GM23338 (cell line): Measurements from ENCODE around the gene CD47. TPM values are rescaled to one million over a fixed set of nuclear protein-coding genes. Genes with fewer than 3 reads are reported as not detected.

Source experiments
- ATAC-seq: fragments of 200-7000 bp; cut with Tn5 transposase; 3 replicates; pipeline ENCODE4 v1.9.1; 2020
- DNase-seq: peaks from one replicate; pipeline ENCODE4 v3.0.0-alpha.2; 2015; ENCODE audit warnings: low spot score
- H2AFZ ChIP-seq: fragments of 200-600 bp; sonication (generic); 2 replicates; pipeline ENCODE4 v1.8.0; 2016; ENCODE audit warnings: antibody characterized with exemption, mild to moderate bottlenecking, moderate library complexity
- H3F3A ChIP-seq: fragments of 200-600 bp; sonication (generic); replicated peaks from 2 replicates; pipeline ENCODE4 v1.8.0; 2017; ENCODE audit warnings: antibody characterized with exemption, mixed run types, low read depth
- H3K27ac ChIP-seq: fragments of 200-600 bp; sonication (generic); 2 replicates; pipeline ENCODE4 v1.6.1; 2016; ENCODE audit warnings: low read depth
- H3K27me3 ChIP-seq: fragments of 200-600 bp; sonication (generic); 2 replicates; pipeline ENCODE4 v1.8.0; 2016; ENCODE audit warnings: mild to moderate bottlenecking, mixed run types, moderate library complexity; ENCODE audit not compliant: insufficient read depth
- H3K36me3 ChIP-seq: fragments of 200-600 bp; sonication (generic); 2 replicates; pipeline ENCODE4 v1.8.0; 2016; ENCODE audit warnings: mild to moderate bottlenecking; ENCODE audit not compliant: insufficient read depth
- H3K4me1 ChIP-seq: fragments of 200-600 bp; sonication (generic); 2 replicates; pipeline ENCODE4 v1.8.0; 2016; ENCODE audit warnings: mild to moderate bottlenecking, moderate library complexity; ENCODE audit not compliant: insufficient read depth
- H3K4me2 ChIP-seq: fragments of 200-600 bp; sonication (generic); 2 replicates; pipeline ENCODE4 v1.7.1; 2017; ENCODE audit warnings: mixed run types
- H3K4me3 ChIP-seq: fragments of 200-600 bp; sonication (generic); 2 replicates; pipeline ENCODE4 v1.6.1; 2016; ENCODE audit warnings: mixed run types
- H3K79me2 ChIP-seq: fragments of 200-600 bp; sonication (generic); replicated peaks from 2 replicates; pipeline ENCODE4 v1.8.0; 2017; ENCODE audit warnings: mild to moderate bottlenecking; ENCODE audit not compliant: insufficient read depth
- H3K9me2 ChIP-seq: fragments of 200-600 bp; sonication (generic); 2 replicates; pipeline ENCODE4 v1.8.0; 2017; ENCODE audit not compliant: insufficient read depth
- H4K20me1 ChIP-seq: fragments of 200-600 bp; sonication (generic); replicated peaks from 2 replicates; pipeline ENCODE4 v1.8.0; 2017; ENCODE audit warnings: mild to moderate bottlenecking; ENCODE audit not compliant: insufficient read depth
- H3K27ac Mint-ChIP-seq: 2 replicates; pipeline ENCODE4 v1.8.0; 2020; ENCODE audit warnings: inconsistent platforms, mild to moderate bottlenecking, moderate library complexity, mixed read lengths
- H3K27me3 Mint-ChIP-seq: 3 replicates; pipeline ENCODE4 v1.8.0; 2022; ENCODE audit warnings: low read depth, mild to moderate bottlenecking, moderate library complexity, mixed read lengths, inconsistent platforms; ENCODE audit not compliant: insufficient read depth, poor library complexity
- H3K36me3 Mint-ChIP-seq: 3 replicates; pipeline ENCODE4 v1.8.0; 2021; ENCODE audit warnings: low read depth, mild to moderate bottlenecking, inconsistent platforms, moderate library complexity, mixed read lengths
- H3K4me1 Mint-ChIP-seq: 3 replicates; pipeline ENCODE4 v1.8.0; 2020; ENCODE audit warnings: mild to moderate bottlenecking, inconsistent platforms, mixed read lengths
- H3K4me3 Mint-ChIP-seq: 3 replicates; pipeline ENCODE4 v1.8.0; 2021; ENCODE audit warnings: moderate library complexity, mild to moderate bottlenecking, inconsistent platforms, mixed read lengths
- H3K9me3 Mint-ChIP-seq: 3 replicates; pipeline ENCODE4 v1.8.0; 2020; ENCODE audit warnings: moderate library complexity, mild to moderate bottlenecking, inconsistent platforms, mixed read lengths
- CREB1 ChIP-seq: fragments of 250-450 bp; sonication (Bioruptor Pico); IDR thresholded peaks from 2 replicates; pipeline ENCODE4 v1.5.0; 2020; ENCODE audit warnings: low read depth, mild to moderate bottlenecking, moderate library complexity
- EZH2 ChIP-seq: fragments of 200-600 bp; sonication (generic); IDR thresholded peaks from one replicate; pipeline ENCODE4 v1.8.0; 2017; ENCODE audit warnings: antibody characterized with exemption, mild to moderate bottlenecking, low read depth; ENCODE audit not compliant: unreplicated experiment
- EZH2phosphoT487 ChIP-seq: fragments of 200-600 bp; sonication (generic); IDR thresholded peaks from one replicate; pipeline ENCODE4 v1.8.1; 2018; ENCODE audit warnings: antibody characterized with exemption; ENCODE audit not compliant: unreplicated experiment
- JUNB ChIP-seq: IDR thresholded peaks from one replicate; pipeline ENCODE4 v1.6.1; 2016; ENCODE audit warnings: antibody characterized with exemption; ENCODE audit not compliant: unreplicated experiment
- NANOG ChIP-seq: IDR thresholded peaks from 2 replicates; pipeline ENCODE4 v1.6.1; 2016; ENCODE audit warnings: antibody characterized with exemption, borderline replicate concordance
- POLR2AphosphoS5 ChIP-seq: IDR thresholded peaks from 2 replicates; pipeline ENCODE4 v1.6.1; 2016; ENCODE audit warnings: antibody characterized with exemption, low read depth
- STAT1 ChIP-seq: IDR thresholded peaks from one replicate; pipeline ENCODE4 v1.6.1; 2016; ENCODE audit warnings: antibody characterized with exemption; ENCODE audit not compliant: unreplicated experiment
- ZNF114 ChIP-seq: fragments of 250-450 bp; sonication (Bioruptor Pico); IDR thresholded peaks from 2 replicates; pipeline ENCODE4 v1.5.0; 2020; ENCODE audit warnings: mild to moderate bottlenecking, moderate library complexity
- ZNF331 ChIP-seq: fragments of 250-450 bp; sonication (Bioruptor Pico); IDR thresholded peaks from 2 replicates; pipeline ENCODE4 v1.5.0; 2020; ENCODE audit warnings: low read depth, mild to moderate bottlenecking, moderate library complexity
- long read RNA-seq: library from polyadenylated mRNA; unstranded; transcript quantifications from one replicate; pipeline ENCODE4 v2.0.0, GENCODE V29; 2020; ENCODE audit not compliant: unreplicated experiment
- polyA plus RNA-seq: library from polyadenylated mRNA; unstranded; fragments of >200 nt; fragmentation: Nextera tagmentation; extraction: Ambion mirVana; gene quantifications from 2 replicates; pipeline ENCODE4 v1.2.1, GENCODE V29; 2016
- total RNA-seq: library from RNA; depleted of rRNA; stranded (reverse); fragments of >200 nt; shearing (Covaris generic); gene quantifications from 2 replicates; pipeline ENCODE4 v1.2.3, GENCODE V29; 2014; rRNA removed
- TF ChIP-seq, protein P1 (sequence below): fragments of 250-450 bp; sonication (Bioruptor Pico); IDR thresholded peaks from 2 replicates; pipeline ENCODE4 v1.5.0; 2020; ENCODE audit warnings: mild to moderate bottlenecking, moderate library complexity
- TF ChIP-seq, protein P2 (sequence below): IDR thresholded peaks from 2 replicates; pipeline ENCODE4 v1.6.1; 2016; ENCODE audit warnings: antibody characterized with exemption
- TF ChIP-seq, protein P3 (sequence below), 2 experiments: fragments of 200-600 bp in 1 of 2; sonication (generic) in 1 of 2; conservative IDR thresholded peaks; 2 replicates each; pipeline versions ENCODE4 v1.5.1 to v1.6.1; 2016 to 2017; ENCODE audit warnings: antibody characterized with exemption in 2 of 2, low read depth in 2 of 2, mild to moderate bottlenecking in 2 of 2, moderate library complexity in 1 of 2
- TF ChIP-seq, protein P4 (sequence below): IDR thresholded peaks from one replicate; pipeline ENCODE4 v1.6.1; 2018; ENCODE audit warnings: antibody characterized with exemption; ENCODE audit not compliant: unreplicated experiment

Gene CD47
- total RNA-seq = 26.9 and 29.0 TPM in 2 replicates
- 22.1 and 22.5 TPM in 2 replicates for polyA plus RNA-seq
- long read RNA-seq, full-length matches to known transcripts = 14 of 21 reads
- long read RNA-seq, partial matches to known transcripts = 2 of 21 reads
- long read RNA-seq, other reads (novel, unspliced or antisense) = 5 of 21 reads

DNA sequence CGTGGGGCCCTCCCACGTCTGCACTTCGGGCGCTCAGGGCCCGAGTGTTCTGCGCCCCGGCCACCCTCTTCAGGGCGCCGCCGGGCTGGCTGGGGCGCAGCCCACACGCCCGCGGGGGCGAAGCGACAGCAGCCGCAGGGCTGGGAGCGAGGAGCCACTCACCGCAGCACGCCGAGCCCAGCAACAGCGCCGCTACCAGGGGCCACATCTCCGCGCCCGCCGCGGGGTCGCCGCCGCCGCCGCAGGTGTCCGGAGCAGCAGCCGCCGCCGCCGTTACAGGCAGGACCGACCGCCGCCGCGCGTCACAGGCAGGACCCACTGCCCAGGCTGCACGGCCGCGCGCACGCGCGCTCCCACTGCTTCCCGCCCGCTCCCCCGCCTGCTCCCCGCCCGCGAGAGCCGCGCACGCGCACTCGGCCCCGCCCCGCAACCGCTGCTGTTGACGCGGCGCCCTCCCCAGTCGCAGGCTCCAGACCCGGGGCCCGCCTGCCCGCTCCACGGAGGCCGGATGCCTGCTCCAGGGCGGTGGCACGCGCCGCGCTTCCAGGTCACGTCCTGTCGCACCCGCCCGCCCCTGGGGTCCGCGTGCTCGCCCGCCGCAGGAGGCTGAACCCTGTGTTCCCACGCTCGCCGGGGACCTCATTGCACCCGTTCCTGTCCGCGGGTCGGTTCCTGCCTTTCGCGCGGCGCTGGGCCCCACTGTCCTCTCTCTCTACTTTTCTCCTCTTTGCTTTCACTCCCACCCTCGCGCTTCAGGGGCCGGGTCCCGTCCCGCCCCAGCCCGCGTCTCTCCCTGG is at the start of gene CD47:
Gene CD47 (minus strand): TSS at position 331 of the 797 bp plus-strand sequence. CDS start 123 bp downstream, at position 208.
- no peaks in the 10 kb centered on the region for H3K36me3 ChIP-seq
- H3F3A ChIP-seq = no peaks in the 10 kb centered on the region
- ATAC-seq (peak; percentile 83), DNase-seq (peak; percentile 88)
- Mint-ChIP-seq H3K27ac (0 out of 2 replicates have a peak within 1 kb of the TSS, but pooled peaks have one; percentile 41), H3K4me3 (peak within 1 kb of the TSS; percentile 98), H3K4me1 (peaks cover 2% of the 10 kb centered on the region; the same call in 2 of the 3 replicates), H3K36me3 (no peaks in the 10 kb centered on the region; the same call in 1 of the 3 replicates), H3K27me3 (peaks cover 25% of the 10 kb centered on the region), H3K9me3 (peaks cover 5% of the 10 kb centered on the region; the same call in 2 of the 3 replicates)
- H2AFZ ChIP-seq = peak within 1 kb of the TSS; percentile 99
- H3K4me3 ChIP-seq = peak within 1 kb of the TSS; percentile 99
- no peaks in the 10 kb centered on the region for H3K4me1 ChIP-seq
- H3K27me3 ChIP-seq = peaks cover 42% of the 10 kb centered on the region
- TF ChIP-seq NANOG (no peak), EZH2 (no peak), POLR2AphosphoS5 (peak; percentile 61), STAT1 (no peak), CREB1 (CRISPR knock-in tag) (peak; percentile 6; the same call in 1 of the 2 replicates), ZNF331 (no peak), JUNB (no peak), ZNF114 (CRISPR knock-in tag) (no peak), EZH2phosphoT487 (no peak)
- TF ChIP-seq, protein P1, sequence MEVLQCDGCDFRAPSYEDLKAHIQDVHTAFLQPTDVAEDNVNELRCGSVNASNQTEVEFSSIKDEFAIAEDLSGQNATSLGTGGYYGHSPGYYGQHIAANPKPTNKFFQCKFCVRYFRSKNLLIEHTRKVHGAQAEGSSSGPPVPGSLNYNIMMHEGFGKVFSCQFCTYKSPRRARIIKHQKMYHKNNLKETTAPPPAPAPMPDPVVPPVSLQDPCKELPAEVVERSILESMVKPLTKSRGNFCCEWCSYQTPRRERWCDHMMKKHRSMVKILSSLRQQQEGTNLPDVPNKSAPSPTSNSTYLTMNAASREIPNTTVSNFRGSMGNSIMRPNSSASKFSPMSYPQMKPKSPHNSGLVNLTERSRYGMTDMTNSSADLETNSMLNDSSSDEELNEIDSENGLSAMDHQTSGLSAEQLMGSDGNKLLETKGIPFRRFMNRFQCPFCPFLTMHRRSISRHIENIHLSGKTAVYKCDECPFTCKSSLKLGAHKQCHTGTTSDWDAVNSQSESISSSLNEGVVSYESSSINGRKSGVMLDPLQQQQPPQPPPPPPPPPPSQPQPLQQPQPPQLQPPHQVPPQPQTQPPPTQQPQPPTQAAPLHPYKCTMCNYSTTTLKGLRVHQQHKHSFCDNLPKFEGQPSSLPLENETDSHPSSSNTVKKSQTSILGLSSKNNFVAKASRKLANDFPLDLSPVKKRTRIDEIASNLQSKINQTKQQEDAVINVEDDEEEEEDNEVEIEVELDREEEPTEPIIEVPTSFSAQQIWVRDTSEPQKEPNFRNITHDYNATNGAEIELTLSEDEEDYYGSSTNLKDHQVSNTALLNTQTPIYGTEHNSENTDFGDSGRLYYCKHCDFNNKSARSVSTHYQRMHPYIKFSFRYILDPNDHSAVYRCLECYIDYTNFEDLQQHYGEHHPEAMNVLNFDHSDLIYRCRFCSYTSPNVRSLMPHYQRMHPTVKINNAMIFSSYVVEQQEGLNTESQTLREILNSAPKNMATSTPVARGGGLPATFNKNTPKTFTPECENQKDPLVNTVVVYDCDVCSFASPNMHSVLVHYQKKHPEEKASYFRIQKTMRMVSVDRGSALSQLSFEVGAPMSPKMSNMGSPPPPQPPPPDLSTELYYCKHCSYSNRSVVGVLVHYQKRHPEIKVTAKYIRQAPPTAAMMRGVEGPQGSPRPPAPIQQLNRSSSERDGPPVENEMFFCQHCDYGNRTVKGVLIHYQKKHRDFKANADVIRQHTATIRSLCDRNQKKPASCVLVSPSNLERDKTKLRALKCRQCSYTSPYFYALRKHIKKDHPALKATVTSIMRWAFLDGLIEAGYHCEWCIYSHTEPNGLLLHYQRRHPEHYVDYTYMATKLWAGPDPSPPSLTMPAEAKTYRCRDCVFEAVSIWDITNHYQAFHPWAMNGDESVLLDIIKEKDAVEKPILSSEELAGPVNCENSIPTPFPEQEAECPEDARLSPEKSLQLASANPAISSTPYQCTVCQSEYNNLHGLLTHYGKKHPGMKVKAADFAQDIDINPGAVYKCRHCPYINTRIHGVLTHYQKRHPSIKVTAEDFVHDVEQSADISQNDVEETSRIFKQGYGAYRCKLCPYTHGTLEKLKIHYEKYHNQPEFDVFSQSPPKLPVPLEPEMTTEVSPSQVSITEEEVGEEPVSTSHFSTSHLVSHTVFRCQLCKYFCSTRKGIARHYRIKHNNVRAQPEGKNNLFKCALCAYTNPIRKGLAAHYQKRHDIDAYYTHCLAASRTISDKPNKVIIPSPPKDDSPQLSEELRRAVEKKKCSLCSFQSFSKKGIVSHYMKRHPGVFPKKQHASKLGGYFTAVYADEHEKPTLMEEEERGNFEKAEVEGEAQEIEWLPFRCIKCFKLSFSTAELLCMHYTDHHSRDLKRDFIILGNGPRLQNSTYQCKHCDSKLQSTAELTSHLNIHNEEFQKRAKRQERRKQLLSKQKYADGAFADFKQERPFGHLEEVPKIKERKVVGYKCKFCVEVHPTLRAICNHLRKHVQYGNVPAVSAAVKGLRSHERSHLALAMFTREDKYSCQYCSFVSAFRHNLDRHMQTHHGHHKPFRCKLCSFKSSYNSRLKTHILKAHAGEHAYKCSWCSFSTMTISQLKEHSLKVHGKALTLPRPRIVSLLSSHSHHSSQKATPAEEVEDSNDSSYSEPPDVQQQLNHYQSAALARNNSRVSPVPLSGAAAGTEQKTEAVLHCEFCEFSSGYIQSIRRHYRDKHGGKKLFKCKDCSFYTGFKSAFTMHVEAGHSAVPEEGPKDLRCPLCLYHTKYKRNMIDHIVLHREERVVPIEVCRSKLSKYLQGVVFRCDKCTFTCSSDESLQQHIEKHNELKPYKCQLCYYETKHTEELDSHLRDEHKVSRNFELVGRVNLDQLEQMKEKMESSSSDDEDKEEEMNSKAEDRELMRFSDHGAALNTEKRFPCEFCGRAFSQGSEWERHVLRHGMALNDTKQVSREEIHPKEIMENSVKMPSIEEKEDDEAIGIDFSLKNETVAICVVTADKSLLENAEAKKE (CRISPR knock-in tag) = no peak
- TF ChIP-seq, protein P2, sequence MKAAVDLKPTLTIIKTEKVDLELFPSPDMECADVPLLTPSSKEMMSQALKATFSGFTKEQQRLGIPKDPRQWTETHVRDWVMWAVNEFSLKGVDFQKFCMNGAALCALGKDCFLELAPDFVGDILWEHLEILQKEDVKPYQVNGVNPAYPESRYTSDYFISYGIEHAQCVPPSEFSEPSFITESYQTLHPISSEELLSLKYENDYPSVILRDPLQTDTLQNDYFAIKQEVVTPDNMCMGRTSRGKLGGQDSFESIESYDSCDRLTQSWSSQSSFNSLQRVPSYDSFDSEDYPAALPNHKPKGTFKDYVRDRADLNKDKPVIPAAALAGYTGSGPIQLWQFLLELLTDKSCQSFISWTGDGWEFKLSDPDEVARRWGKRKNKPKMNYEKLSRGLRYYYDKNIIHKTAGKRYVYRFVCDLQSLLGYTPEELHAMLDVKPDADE = no peak
- TF ChIP-seq, protein P3, sequence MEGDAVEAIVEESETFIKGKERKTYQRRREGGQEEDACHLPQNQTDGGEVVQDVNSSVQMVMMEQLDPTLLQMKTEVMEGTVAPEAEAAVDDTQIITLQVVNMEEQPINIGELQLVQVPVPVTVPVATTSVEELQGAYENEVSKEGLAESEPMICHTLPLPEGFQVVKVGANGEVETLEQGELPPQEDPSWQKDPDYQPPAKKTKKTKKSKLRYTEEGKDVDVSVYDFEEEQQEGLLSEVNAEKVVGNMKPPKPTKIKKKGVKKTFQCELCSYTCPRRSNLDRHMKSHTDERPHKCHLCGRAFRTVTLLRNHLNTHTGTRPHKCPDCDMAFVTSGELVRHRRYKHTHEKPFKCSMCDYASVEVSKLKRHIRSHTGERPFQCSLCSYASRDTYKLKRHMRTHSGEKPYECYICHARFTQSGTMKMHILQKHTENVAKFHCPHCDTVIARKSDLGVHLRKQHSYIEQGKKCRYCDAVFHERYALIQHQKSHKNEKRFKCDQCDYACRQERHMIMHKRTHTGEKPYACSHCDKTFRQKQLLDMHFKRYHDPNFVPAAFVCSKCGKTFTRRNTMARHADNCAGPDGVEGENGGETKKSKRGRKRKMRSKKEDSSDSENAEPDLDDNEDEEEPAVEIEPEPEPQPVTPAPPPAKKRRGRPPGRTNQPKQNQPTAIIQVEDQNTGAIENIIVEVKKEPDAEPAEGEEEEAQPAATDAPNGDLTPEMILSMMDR (conservative IDR thresholded peaks at IDR 0.05; ENCODE audit: low read depth in 2 of 2) = no peak
- TF ChIP-seq, protein P4, sequence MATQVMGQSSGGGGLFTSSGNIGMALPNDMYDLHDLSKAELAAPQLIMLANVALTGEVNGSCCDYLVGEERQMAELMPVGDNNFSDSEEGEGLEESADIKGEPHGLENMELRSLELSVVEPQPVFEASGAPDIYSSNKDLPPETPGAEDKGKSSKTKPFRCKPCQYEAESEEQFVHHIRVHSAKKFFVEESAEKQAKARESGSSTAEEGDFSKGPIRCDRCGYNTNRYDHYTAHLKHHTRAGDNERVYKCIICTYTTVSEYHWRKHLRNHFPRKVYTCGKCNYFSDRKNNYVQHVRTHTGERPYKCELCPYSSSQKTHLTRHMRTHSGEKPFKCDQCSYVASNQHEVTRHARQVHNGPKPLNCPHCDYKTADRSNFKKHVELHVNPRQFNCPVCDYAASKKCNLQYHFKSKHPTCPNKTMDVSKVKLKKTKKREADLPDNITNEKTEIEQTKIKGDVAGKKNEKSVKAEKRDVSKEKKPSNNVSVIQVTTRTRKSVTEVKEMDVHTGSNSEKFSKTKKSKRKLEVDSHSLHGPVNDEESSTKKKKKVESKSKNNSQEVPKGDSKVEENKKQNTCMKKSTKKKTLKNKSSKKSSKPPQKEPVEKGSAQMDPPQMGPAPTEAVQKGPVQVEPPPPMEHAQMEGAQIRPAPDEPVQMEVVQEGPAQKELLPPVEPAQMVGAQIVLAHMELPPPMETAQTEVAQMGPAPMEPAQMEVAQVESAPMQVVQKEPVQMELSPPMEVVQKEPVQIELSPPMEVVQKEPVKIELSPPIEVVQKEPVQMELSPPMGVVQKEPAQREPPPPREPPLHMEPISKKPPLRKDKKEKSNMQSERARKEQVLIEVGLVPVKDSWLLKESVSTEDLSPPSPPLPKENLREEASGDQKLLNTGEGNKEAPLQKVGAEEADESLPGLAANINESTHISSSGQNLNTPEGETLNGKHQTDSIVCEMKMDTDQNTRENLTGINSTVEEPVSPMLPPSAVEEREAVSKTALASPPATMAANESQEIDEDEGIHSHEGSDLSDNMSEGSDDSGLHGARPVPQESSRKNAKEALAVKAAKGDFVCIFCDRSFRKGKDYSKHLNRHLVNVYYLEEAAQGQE = no peak
- H4K20me1 ChIP-seq = no peaks in the 10 kb centered on the region
- H3K4me2 ChIP-seq = peak within 1 kb of the TSS; percentile 93
- H3K27ac ChIP-seq = no peak within 1 kb of the TSS
- H3K79me2 ChIP-seq = no peaks in the 10 kb centered on the region; the same call in none of the 2 replicates
- H3K9me2 ChIP-seq = no peaks in the 10 kb centered on the region
